ENCODE results near the gene GALP. TPM values are rescaled to one million over a fixed set of nuclear protein-coding genes. Genes with fewer than 3 reads are reported as not detected.
A peak's percentile ranks its signal among the peaks of the same experiment; 100 is the strongest.

GALP gene
- total and polyA plus RNA-seq, 4 donors: 0.08 to 0.63 TPM; not detected in 2

DNA sequence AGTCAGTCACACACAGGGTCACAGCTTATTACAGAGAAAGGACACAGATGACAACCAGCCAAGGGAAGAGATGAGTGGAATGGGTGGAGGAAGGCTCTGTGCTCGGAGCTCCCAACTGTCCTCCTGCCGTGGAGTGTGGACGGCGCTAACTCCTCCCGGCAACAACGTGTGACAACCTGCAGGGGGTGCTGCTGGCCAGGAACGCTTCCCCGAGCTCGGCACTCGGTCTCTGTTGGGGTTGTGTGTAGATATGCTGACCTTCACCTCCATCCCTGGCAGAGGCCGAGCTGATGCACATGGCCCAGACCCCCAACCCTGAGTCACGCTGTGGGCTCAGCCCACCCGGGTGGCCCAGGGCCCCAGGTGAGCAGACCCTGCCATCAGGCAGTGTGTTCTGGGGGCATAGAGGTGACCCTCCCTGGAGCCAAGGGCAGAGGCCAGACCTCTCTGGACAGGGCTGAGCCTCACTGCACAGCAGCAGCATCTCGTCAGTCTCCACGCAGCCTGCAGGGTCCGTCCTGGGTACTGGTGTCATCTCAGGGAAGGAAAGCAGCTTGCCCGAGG, 20.6 kb upstream of the GALP start:
- H3K9ac ChIP-seq (ENCODE audit: low read depth in 1 of 2, low read length in 2 of 2): no peak overlapping the region
- 84% methylated on average over 17 of the region's 17 CpGs for WGBS
- DNase-seq (ENCODE audit: low spot score): no peak

DNA sequence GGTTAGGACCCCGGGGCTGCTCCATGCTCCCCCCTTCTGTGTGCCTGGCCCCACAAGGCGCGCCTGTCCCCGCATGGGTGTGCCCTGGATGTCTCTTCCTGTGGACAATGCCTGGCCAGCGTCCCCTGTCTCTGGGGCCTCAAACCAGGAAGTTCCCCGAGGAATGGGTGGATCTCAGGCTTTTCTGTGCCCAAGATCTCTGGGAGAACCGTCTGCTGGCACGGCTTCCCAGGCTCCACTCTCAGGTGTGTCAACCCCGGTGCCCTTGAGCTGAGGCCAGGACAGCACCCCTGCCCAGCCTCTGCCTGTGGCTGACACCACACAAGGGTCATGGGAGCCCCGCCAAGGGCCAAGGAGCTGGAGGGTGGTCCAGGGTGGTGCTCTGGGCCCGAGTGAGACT, 19.0 kb upstream of the GALP start:
- no peak for DNase-seq (ENCODE audit: low spot score)

More for the DNA sequence above, 20.6 kb upstream of the GALP start:
- Histone ChIP-seq H3K27ac (ENCODE audit: low read depth in 1 of 2, low read length in 2 of 2) (no peak overlapping the region), H3K27me3 (ENCODE audit: control insufficient read depth in 4 of 4, insufficient read depth in 4 of 4, low read length in 3 of 4) (no peaks in the 10 kb centered on the region), H3K4me1 (ENCODE audit: control insufficient read depth in 4 of 4, insufficient read depth in 4 of 4, low read length in 3 of 4) (peaks cover 0 to 18% (median 15%) of the 10 kb centered on the region in 4 donors), H3K9me3 (ENCODE audit: control insufficient read depth in 4 of 4, low read length in 3 of 4) (no peaks in the 10 kb centered on the region), H3K4me3 (ENCODE audit: low read depth in 1 of 3, low read length in 3 of 3) (no peak overlapping the region), H3K36me3 (ENCODE audit: control insufficient read depth in 4 of 4, insufficient read depth in 3 of 4, low read depth in 1 of 4, low read length in 3 of 4) (peaks cover 5 to 38% (median 12%) of the 10 kb centered on the region in 4 donors)
- TF ChIP-seq RAD21 (IDR thresholded peaks at IDR 0.05): peak in 1 of 2 donors; percentile 73
- TF ChIP-seq HNF4A (conservative IDR thresholded peaks at IDR 0.05): no peak
- TF ChIP-seq, protein P1, sequence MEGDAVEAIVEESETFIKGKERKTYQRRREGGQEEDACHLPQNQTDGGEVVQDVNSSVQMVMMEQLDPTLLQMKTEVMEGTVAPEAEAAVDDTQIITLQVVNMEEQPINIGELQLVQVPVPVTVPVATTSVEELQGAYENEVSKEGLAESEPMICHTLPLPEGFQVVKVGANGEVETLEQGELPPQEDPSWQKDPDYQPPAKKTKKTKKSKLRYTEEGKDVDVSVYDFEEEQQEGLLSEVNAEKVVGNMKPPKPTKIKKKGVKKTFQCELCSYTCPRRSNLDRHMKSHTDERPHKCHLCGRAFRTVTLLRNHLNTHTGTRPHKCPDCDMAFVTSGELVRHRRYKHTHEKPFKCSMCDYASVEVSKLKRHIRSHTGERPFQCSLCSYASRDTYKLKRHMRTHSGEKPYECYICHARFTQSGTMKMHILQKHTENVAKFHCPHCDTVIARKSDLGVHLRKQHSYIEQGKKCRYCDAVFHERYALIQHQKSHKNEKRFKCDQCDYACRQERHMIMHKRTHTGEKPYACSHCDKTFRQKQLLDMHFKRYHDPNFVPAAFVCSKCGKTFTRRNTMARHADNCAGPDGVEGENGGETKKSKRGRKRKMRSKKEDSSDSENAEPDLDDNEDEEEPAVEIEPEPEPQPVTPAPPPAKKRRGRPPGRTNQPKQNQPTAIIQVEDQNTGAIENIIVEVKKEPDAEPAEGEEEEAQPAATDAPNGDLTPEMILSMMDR (IDR thresholded peaks at IDR 0.05; ENCODE audit: low read depth, low read length, missing input control): peak; percentile 19

DNA sequence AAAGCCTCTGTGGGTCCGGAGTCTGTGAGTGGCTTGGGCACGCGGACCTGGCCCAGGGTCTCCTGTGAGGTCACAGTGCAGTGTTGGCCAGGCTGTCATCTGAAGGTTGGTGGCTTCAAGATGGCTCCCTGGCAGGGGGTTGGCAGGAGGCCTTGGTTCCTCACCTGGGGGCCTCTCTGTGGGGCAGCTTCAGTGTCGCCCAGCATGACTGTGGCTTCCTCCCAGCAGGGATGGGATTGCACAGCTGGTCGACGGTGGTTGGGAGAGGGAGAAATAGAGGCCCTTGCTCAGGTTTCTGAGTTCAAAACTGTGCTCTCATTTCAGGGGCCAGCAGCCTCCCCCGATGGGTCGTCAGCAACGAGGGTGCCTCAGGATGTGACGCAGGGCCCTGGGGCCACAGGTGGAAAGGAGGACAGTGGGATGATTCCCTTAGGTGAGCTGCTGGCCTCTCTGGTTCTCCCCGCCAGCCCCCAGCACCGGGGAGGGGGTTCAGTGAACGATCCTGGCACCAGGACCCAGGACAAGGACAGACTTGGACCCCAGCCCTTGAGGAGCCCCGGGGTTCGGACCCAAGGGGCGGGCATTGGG, 17.5 kb upstream of the GALP start:
- no peaks in the 10 kb centered on the region for H3K27me3 ChIP-seq (ENCODE audit: control insufficient read depth in 4 of 4, insufficient read depth in 4 of 4, low read length in 3 of 4)
- H3K4me3 ChIP-seq (ENCODE audit: low read depth in 1 of 3, low read length in 3 of 3): no peak overlapping the region
- peaks cover 5 to 46% (median 17%) of the 10 kb centered on the region in 4 donors for H3K36me3 ChIP-seq (ENCODE audit: control insufficient read depth in 4 of 4, insufficient read depth in 3 of 4, low read depth in 1 of 4, low read length in 3 of 4)
- no peaks in the 10 kb centered on the region for H3K9me3 ChIP-seq (ENCODE audit: control insufficient read depth in 4 of 4, low read length in 3 of 4)
- WGBS: 96% methylated on average over 16 of the region's 16 CpGs
- no peak overlapping the region for H3K9ac ChIP-seq (ENCODE audit: low read depth in 1 of 2, low read length in 2 of 2)
- H3K27ac ChIP-seq (ENCODE audit: low read depth in 1 of 2, low read length in 2 of 2): no peak overlapping the region
- H3K4me1 ChIP-seq (ENCODE audit: control insufficient read depth in 4 of 4, insufficient read depth in 4 of 4, low read length in 3 of 4): peaks cover 0 to 8% (median 6%) of the 10 kb centered on the region in 4 donors
- DNase-seq (ENCODE audit: low spot score): no peak
- no peak for TF ChIP-seq YY1 (IDR thresholded peaks at IDR 0.05)
- TF ChIP-seq, protein P2, sequence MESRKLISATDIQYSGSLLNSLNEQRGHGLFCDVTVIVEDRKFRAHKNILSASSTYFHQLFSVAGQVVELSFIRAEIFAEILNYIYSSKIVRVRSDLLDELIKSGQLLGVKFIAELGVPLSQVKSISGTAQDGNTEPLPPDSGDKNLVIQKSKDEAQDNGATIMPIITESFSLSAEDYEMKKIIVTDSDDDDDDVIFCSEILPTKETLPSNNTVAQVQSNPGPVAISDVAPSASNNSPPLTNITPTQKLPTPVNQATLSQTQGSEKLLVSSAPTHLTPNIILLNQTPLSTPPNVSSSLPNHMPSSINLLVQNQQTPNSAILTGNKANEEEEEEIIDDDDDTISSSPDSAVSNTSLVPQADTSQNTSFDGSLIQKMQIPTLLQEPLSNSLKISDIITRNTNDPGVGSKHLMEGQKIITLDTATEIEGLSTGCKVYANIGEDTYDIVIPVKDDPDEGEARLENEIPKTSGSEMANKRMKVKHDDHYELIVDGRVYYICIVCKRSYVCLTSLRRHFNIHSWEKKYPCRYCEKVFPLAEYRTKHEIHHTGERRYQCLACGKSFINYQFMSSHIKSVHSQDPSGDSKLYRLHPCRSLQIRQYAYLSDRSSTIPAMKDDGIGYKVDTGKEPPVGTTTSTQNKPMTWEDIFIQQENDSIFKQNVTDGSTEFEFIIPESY (IDR thresholded peaks at IDR 0.05): no peak
- TF ChIP-seq, protein P3, sequence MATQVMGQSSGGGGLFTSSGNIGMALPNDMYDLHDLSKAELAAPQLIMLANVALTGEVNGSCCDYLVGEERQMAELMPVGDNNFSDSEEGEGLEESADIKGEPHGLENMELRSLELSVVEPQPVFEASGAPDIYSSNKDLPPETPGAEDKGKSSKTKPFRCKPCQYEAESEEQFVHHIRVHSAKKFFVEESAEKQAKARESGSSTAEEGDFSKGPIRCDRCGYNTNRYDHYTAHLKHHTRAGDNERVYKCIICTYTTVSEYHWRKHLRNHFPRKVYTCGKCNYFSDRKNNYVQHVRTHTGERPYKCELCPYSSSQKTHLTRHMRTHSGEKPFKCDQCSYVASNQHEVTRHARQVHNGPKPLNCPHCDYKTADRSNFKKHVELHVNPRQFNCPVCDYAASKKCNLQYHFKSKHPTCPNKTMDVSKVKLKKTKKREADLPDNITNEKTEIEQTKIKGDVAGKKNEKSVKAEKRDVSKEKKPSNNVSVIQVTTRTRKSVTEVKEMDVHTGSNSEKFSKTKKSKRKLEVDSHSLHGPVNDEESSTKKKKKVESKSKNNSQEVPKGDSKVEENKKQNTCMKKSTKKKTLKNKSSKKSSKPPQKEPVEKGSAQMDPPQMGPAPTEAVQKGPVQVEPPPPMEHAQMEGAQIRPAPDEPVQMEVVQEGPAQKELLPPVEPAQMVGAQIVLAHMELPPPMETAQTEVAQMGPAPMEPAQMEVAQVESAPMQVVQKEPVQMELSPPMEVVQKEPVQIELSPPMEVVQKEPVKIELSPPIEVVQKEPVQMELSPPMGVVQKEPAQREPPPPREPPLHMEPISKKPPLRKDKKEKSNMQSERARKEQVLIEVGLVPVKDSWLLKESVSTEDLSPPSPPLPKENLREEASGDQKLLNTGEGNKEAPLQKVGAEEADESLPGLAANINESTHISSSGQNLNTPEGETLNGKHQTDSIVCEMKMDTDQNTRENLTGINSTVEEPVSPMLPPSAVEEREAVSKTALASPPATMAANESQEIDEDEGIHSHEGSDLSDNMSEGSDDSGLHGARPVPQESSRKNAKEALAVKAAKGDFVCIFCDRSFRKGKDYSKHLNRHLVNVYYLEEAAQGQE (IDR thresholded peaks at IDR 0.05): no peak
- no peak for TF ChIP-seq TAF1 (conservative IDR thresholded peaks at IDR 0.05)
- TF ChIP-seq, protein P1 (IDR thresholded peaks at IDR 0.05; ENCODE audit: low read depth, low read length, missing input control): no peak
- no peak for TF ChIP-seq EGR1 (IDR thresholded peaks at IDR 0.05; ENCODE audit: low read depth in 2 of 2)
- TF ChIP-seq HNF4G (IDR thresholded peaks at IDR 0.05): no peak

More for the DNA sequence above, 19.0 kb upstream of the GALP start:
- TF ChIP-seq FOXA2 (IDR thresholded peaks at IDR 0.05): no peak
- TF ChIP-seq, protein P2 (IDR thresholded peaks at IDR 0.05): no peak
- TF ChIP-seq, protein P4, sequence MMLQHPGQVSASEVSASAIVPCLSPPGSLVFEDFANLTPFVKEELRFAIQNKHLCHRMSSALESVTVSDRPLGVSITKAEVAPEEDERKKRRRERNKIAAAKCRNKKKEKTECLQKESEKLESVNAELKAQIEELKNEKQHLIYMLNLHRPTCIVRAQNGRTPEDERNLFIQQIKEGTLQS (IDR thresholded peaks at IDR 0.05): no peak
- TF ChIP-seq EGR1 (IDR thresholded peaks at IDR 0.05; ENCODE audit: low read depth in 2 of 2): no peak
- no peak for TF ChIP-seq GABPA (IDR thresholded peaks at IDR 0.05 in 1 of 2, conservative IDR thresholded peaks at IDR 0.05 in 1 of 2)
- no peak for TF ChIP-seq RAD21 (IDR thresholded peaks at IDR 0.05)
- 79% methylated on average over 11 of the region's 11 CpGs for whole genome bisulfite sequencing
- Histone ChIP-seq H3K4me3 (ENCODE audit: low read depth in 1 of 3, low read length in 3 of 3) (no peak overlapping the region), H3K36me3 (ENCODE audit: control insufficient read depth in 4 of 4, insufficient read depth in 3 of 4, low read depth in 1 of 4, low read length in 3 of 4) (peaks cover 5 to 46% (median 17%) of the 10 kb centered on the region in 4 donors), H3K27ac (ENCODE audit: low read depth in 1 of 2, low read length in 2 of 2) (no peak overlapping the region), H3K9me3 (ENCODE audit: control insufficient read depth in 4 of 4, low read length in 3 of 4) (no peaks in the 10 kb centered on the region), H3K9ac (ENCODE audit: low read depth in 1 of 2, low read length in 2 of 2) (no peak overlapping the region), H3K4me1 (ENCODE audit: control insufficient read depth in 4 of 4, insufficient read depth in 4 of 4, low read length in 3 of 4) (peaks cover 0 to 18% (median 15%) of the 10 kb centered on the region in 4 donors), H3K27me3 (ENCODE audit: control insufficient read depth in 4 of 4, insufficient read depth in 4 of 4, low read length in 3 of 4) (no peaks in the 10 kb centered on the region)
